CD14-positive monocyte (primary cell): Measurements from ENCODE around the gene AMOTL1. TPM values are rescaled to one million over a fixed set of nuclear protein-coding genes. Genes with fewer than 3 reads are reported as not detected.

Source experiments
- DNase-seq, 3 donors: peaks; one replicate each; pipeline ENCODE4 v3.0.0-alpha.2; 2011 to 2022
- H2AFZ ChIP-seq: 2 replicates; pipeline ENCODE4 v1.6.0; 2012; ENCODE audit warnings: mild to moderate bottlenecking, low read depth, low read length, inconsistent platforms; ENCODE audit not compliant: insufficient read depth, poor library complexity, severe bottlenecking
- H3K27ac ChIP-seq, 2 donors: 1 replicate in 1 of 2; 2 replicates in 1 of 2; pipeline ENCODE4 v1.5.1; 2012 to 2013; ENCODE audit warnings: low read length in 2 of 2, control low read depth in 1 of 2, inconsistent platforms in 1 of 2, low read depth in 1 of 2, mild to moderate bottlenecking in 1 of 2
- H3K27me3 ChIP-seq, 2 donors: one replicate each; pipeline versions ENCODE4 v1.6.0 to v1.6.1; 2011 to 2013; ENCODE audit warnings: low read length in 2 of 2; ENCODE audit not compliant: control insufficient read depth in 2 of 2, insufficient read depth in 2 of 2
- H3K36me3 ChIP-seq, 2 donors: replicated peaks in 1 of 2; 1 replicate in 1 of 2; 2 replicates in 1 of 2; pipeline versions ENCODE4 v1.5.1 to v1.6.1; 2012 to 2013; ENCODE audit warnings: low read length in 2 of 2, control low read depth in 1 of 2, inconsistent platforms in 1 of 2, mild to moderate bottlenecking in 1 of 2; ENCODE audit not compliant: insufficient read depth in 2 of 2, control insufficient read depth in 1 of 2
- H3K4me1 ChIP-seq, 2 donors: 1 replicate in 1 of 2; 2 replicates in 1 of 2; pipeline versions ENCODE4 v1.5.1 to v1.6.1; 2012 to 2013; ENCODE audit warnings: low read length in 2 of 2, control low read depth in 1 of 2, inconsistent platforms in 1 of 2, mild to moderate bottlenecking in 1 of 2, moderate library complexity in 1 of 2; ENCODE audit not compliant: insufficient read depth in 2 of 2, control insufficient read depth in 1 of 2
- H3K4me2 ChIP-seq: replicated peaks from 2 replicates; pipeline ENCODE3; 2012; ENCODE audit warnings: low read length, moderate library complexity, mild to moderate bottlenecking; ENCODE audit not compliant: poor library complexity, severe bottlenecking; ENCODE audit errors: extremely low read depth
- H3K4me3 ChIP-seq, 3 experiments: fragments of 200-600 bp in 1 of 3; sonication (generic) in 1 of 3; replicated peaks in 1 of 3; 1 replicate in 2 of 3; 2 replicates in 1 of 3; pipeline ENCODE4 v1.5.1; 2011 to 2013; ENCODE audit warnings: low read length in 3 of 3, mild to moderate bottlenecking in 3 of 3, control low read depth in 2 of 3, low read depth in 2 of 3, inconsistent platforms in 1 of 3, moderate library complexity in 1 of 3
- H3K79me2 ChIP-seq: 2 replicates; pipeline ENCODE4 v1.6.0; 2012; ENCODE audit warnings: mild to moderate bottlenecking, control low read depth, inconsistent platforms, low read length, moderate library complexity; ENCODE audit not compliant: insufficient read depth
- H3K9ac ChIP-seq: 2 replicates; pipeline ENCODE4 v1.6.0; 2017; ENCODE audit warnings: low read length, mild to moderate bottlenecking; ENCODE audit not compliant: insufficient read depth, poor library complexity, severe bottlenecking
- H3K9me3 ChIP-seq, 2 donors: replicated peaks in 1 of 2; 1 replicate in 1 of 2; 2 replicates in 1 of 2; pipeline versions ENCODE4 v1.5.1 to v1.6.1; 2012 to 2013; ENCODE audit warnings: low read length in 2 of 2, control low read depth in 1 of 2; ENCODE audit not compliant: control insufficient read depth in 1 of 2, insufficient read depth in 1 of 2
- H4K20me1 ChIP-seq: 2 replicates; pipeline ENCODE4 v1.6.0; 2012; ENCODE audit warnings: mild to moderate bottlenecking, low read length, control low read depth, moderate library complexity; ENCODE audit not compliant: insufficient read depth
- H3K27ac Mint-ChIP-seq, 7 donors: one replicate each; pipeline ENCODE4 v1.8.0; 2020; ENCODE audit warnings: mild to moderate bottlenecking in 7 of 7, mixed read lengths in 7 of 7, moderate library complexity in 6 of 7, inconsistent platforms in 2 of 7
- H3K27me3 Mint-ChIP-seq, 3 donors: one replicate each; pipeline ENCODE4 v1.8.0; 2021 to 2022; ENCODE audit warnings: low read depth in 3 of 3, mild to moderate bottlenecking in 3 of 3, mixed read lengths in 3 of 3, moderate library complexity in 3 of 3, inconsistent platforms in 1 of 3
- H3K36me3 Mint-ChIP-seq, 2 donors: one replicate each; pipeline ENCODE4 v1.8.0; 2020; ENCODE audit warnings: mixed read lengths in 2 of 2, inconsistent platforms in 1 of 2, mild to moderate bottlenecking in 1 of 2
- H3K4me1 Mint-ChIP-seq: one replicate; pipeline ENCODE4 v1.8.0; 2020; ENCODE audit warnings: mild to moderate bottlenecking, mixed read lengths
- H3K4me3 Mint-ChIP-seq, 2 donors: one replicate each; pipeline ENCODE4 v1.8.0; 2020; ENCODE audit warnings: mild to moderate bottlenecking in 2 of 2, mixed read lengths in 2 of 2, moderate library complexity in 1 of 2
- H3K9me3 Mint-ChIP-seq, 7 donors: one replicate each; pipeline ENCODE4 v1.8.0; 2020 to 2022; ENCODE audit warnings: mixed read lengths in 7 of 7, mild to moderate bottlenecking in 6 of 7, moderate library complexity in 6 of 7, inconsistent platforms in 2 of 7
- WGBS: methylation state at CpG from one replicate; pipeline ENCODE4 v1.1.5; 2013; ENCODE audit warnings: missing lambda C conversion rate; ENCODE audit not compliant: insufficient coverage; 5-methylcytosine and 5-hydroxymethylcytosine counted together
- intact Hi-C, 2 donors: fragments of 100-400 bp; cut with micrococcal nuclease; formaldehyde crosslinking; loops; one replicate each; pipeline versions ENCODE4 v1.15.0 to v1.15.1; 2023
- polyA plus RNA-seq, 3 donors: library from polyadenylated mRNA; depleted of rRNA in 1 of 3; unstranded in 2 of 3; stranded (reverse) in 1 of 3; fragments of 300-500 nt in 2 of 3; fragments of >200 nt in 1 of 3; fragmentation: Illumina TruSeq in 2 of 3; gene quantifications; 1 replicate in 2 of 3; 2 replicates in 1 of 3; pipeline ENCODE4 v1.2.3, GENCODE V29; 2012 to 2021
- TF ChIP-seq, protein P1 (sequence below): fragments of 200-600 bp; IDR thresholded peaks from one replicate; pipeline ENCODE4 v1.8.0; 2022; ENCODE audit warnings: antibody characterized with exemption, mild to moderate bottlenecking

AMOTL1 gene
- polyA plus RNA-seq, 3 donors: 0.41 to 0.66 (median 0.46) TPM

DNA sequence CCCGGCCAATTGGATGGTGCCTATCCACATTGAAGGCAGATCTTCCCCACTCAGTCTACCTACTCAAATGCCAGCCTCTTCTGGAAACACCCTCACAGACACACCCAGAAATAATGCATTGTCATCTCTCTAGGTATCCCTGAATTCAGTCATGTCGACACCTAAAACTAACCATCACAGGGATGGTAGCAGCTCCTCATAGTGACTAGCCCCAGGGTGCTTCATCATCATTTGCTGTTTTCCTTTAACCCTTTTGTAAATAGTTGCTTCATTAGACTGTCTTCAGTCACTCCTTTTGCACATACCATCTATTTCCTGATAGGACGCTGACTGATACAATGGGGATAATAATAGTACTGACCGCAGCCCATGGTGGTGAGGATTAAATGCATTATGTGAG is 18.8 kb upstream of the AMOTL1 start:
- Histone ChIP-seq H3K9ac (no peak overlapping the region), H3K36me3 (no peaks in the 10 kb centered on the region), H3K4me3 (no peak overlapping the region), H3K9me3 (no peaks in the 10 kb centered on the region), H3K4me1 (no peaks in the 10 kb centered on the region), H3K79me2 (no peaks in the 10 kb centered on the region), H4K20me1 (no peaks in the 10 kb centered on the region), H3K27me3 (peaks cover 0 to 2% of the 10 kb centered on the region in 2 donors), H2AFZ (no peak overlapping the region), H3K27ac (no peak overlapping the region), H3K4me2 (no peak overlapping the region)
- TF ChIP-seq, protein P1, sequence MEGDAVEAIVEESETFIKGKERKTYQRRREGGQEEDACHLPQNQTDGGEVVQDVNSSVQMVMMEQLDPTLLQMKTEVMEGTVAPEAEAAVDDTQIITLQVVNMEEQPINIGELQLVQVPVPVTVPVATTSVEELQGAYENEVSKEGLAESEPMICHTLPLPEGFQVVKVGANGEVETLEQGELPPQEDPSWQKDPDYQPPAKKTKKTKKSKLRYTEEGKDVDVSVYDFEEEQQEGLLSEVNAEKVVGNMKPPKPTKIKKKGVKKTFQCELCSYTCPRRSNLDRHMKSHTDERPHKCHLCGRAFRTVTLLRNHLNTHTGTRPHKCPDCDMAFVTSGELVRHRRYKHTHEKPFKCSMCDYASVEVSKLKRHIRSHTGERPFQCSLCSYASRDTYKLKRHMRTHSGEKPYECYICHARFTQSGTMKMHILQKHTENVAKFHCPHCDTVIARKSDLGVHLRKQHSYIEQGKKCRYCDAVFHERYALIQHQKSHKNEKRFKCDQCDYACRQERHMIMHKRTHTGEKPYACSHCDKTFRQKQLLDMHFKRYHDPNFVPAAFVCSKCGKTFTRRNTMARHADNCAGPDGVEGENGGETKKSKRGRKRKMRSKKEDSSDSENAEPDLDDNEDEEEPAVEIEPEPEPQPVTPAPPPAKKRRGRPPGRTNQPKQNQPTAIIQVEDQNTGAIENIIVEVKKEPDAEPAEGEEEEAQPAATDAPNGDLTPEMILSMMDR: no peak
- H3K27me3 Mint-ChIP-seq: peaks cover 6 to 11% (median 11%) of the 10 kb centered on the region in 3 donors
- H3K27ac Mint-ChIP-seq: no peak overlapping the region
- 89% methylated on average over 1 of the region's 4 CpGs for WGBS
- no peak overlapping the region for H3K4me3 Mint-ChIP-seq
- peaks cover 8% of the 10 kb centered on the region for H3K4me1 Mint-ChIP-seq
- no peaks in the 10 kb centered on the region for H3K36me3 Mint-ChIP-seq
- no peak for DNase-seq
- peaks cover 0 to 2% (median 0%) of the 10 kb centered on the region in 7 donors for H3K9me3 Mint-ChIP-seq
- intact Hi-C loops: no loop called here

DNA sequence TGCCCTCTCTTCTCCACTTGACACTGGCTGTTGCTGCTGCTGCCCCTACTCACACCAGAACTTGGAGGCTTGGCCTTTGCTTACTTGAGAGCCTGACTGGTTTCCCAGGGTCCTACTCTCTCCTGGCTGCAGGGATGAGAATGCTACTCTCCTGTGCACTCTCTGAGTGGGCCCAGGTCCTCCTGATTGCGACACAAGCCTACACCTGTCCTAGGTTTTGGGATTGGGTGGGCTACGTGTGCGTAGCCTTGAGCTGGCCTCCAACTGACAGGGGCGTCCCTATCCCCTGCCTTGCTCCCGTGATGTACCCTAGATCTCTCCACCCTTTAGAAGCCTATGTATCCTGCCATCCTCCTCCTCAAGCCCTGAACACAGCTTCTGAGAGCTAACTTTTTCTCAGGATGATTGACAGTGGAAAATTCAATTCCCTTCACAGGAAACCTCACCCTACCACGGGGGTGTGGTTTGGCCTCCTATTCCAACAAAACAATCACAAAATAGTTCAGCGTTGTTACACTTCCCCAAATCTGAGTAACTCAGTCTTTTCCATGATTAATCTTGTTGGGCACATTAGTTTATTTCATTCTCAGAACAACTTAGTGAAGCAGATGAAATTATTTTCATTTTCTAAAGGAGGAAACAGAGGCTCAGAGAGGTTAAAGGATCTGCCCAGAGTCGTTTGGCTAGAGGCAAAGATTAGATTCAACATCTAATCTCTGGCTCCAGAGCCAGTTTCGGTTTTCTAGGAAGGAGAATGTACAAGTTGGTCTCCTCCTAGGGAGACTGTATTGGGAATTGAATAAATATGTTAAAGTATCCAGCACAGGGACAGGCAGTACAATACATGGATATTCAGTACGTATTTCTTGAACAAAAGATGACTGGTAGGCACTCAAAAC is 17.6 kb upstream of the AMOTL1 start:
- no peaks in the 10 kb centered on the region for H3K4me1 ChIP-seq
- H3K9me3 ChIP-seq: no peaks in the 10 kb centered on the region
- H3K36me3 ChIP-seq: no peaks in the 10 kb centered on the region
- H3K27ac ChIP-seq: no peak overlapping the region
- no peak for DNase-seq
- H3K9me3 Mint-ChIP-seq: peaks cover 0 to 2% (median 0%) of the 10 kb centered on the region in 7 donors
- peaks cover 0 to 2% of the 10 kb centered on the region in 2 donors for H3K27me3 ChIP-seq
- H3K79me2 ChIP-seq: no peaks in the 10 kb centered on the region
- TF ChIP-seq, protein P1: no peak
- H3K27me3 Mint-ChIP-seq: peaks cover 6 to 11% (median 9%) of the 10 kb centered on the region in 3 donors
- H3K4me3 ChIP-seq: no peak overlapping the region
- H3K4me1 Mint-ChIP-seq: peaks cover 8% of the 10 kb centered on the region
- intact Hi-C loops: no loop called here
- H3K9ac ChIP-seq: no peak overlapping the region
- H3K27ac Mint-ChIP-seq: peak overlapping the region in 1 of 7 donors; percentile 18
- WGBS: 45% methylated on average over 4 of the region's 10 CpGs
- H3K4me2 ChIP-seq: peak overlapping the region; percentile 8
- peak overlapping the region in 1 of 2 donors; percentile 8 for H3K4me3 Mint-ChIP-seq
- H2AFZ ChIP-seq: peak overlapping the region; percentile 30
- H3K36me3 Mint-ChIP-seq: no peaks in the 10 kb centered on the region
- no peaks in the 10 kb centered on the region for H4K20me1 ChIP-seq
